GM21619 (cell line): Measurements from ENCODE around the gene COMP.

Experiments used
- ATAC-seq: cut with Tn5 transposase; IDR thresholded peaks from one replicate; pipeline ENCODE4 v1.9.1; 2021; ENCODE audit not compliant: unreplicated experiment

Gene COMP

GRCh38 chr19:18783958-18784785 lies 6.9 kb downstream of the COMP start:
- ATAC-seq = no peak

GRCh38 chr19:18782559-18783225 lies 8.4 kb downstream of the COMP start:
- ATAC-seq = no peak

- ATAC-seq = no peak
Measured at GRCh38 chr19:18781885-18782527, 9.1 kb downstream of the COMP start.

- ATAC-seq = no peak
Measured at GRCh38 chr19:18781047-18781600, 10.0 kb downstream of the COMP start.

- no peak for ATAC-seq
Measured at GRCh38 chr19:18780631-18781030, 10.5 kb downstream of the COMP start.

- ATAC-seq = no peak
Measured at GRCh38 chr19:18780081-18780480, 11.0 kb downstream of the COMP start.

GRCh38 chr19:18778826-18779495 lies 12.1 kb downstream of the COMP start:
- ATAC-seq = no peak

GRCh38 chr19:18778076-18778389 lies 13.1 kb downstream of the COMP start:
- ATAC-seq = no peak

- ATAC-seq = no peak
Measured at GRCh38 chr19:18777301-18778075, 13.6 kb downstream of the COMP start.

- no peak for ATAC-seq
Measured at GRCh38 chr19:18776736-18777135, 14.4 kb downstream of the COMP start.

- no peak for ATAC-seq
Measured at GRCh38 chr19:18776288-18776594, 14.9 kb downstream of the COMP start.

- no peak for ATAC-seq
Measured at GRCh38 chr19:18775586-18776287, 15.4 kb downstream of the COMP start.

GRCh38 chr19:18774782-18775444 lies 16.2 kb downstream of the COMP start:
- ATAC-seq = no peak

- ATAC-seq = no peak
Measured at GRCh38 chr19:18774107-18774506, 17.0 kb downstream of the COMP start.

- ATAC-seq = no peak
Measured at GRCh38 chr19:18773682-18774081, 17.4 kb downstream of the COMP start.

- no peak for ATAC-seq
Measured at GRCh38 chr19:18772620-18773587, 18.2 kb downstream of the COMP start.

GRCh38 chr19:18771328-18772242 lies 19.5 kb downstream of the COMP start:
- no peak for ATAC-seq
